Dendritic cell treated with granulocyte-macrophage colony-stimulating factor and Interleukin-4, amounts not matched to agents 40 ng/mL and 50 ng/mL, for 4 days (primary cell): ENCODE measurements around the gene DNAAF1.

Source experiments
- H3K27ac Mint-ChIP-seq: one replicate; pipeline ENCODE4 v1.8.0; 2022; ENCODE audit warnings: mild to moderate bottlenecking, mixed read lengths
- H3K27me3 Mint-ChIP-seq: one replicate; pipeline ENCODE4 v1.8.0; 2022; ENCODE audit warnings: mild to moderate bottlenecking, mixed read lengths
- H3K36me3 Mint-ChIP-seq: one replicate; pipeline ENCODE4 v1.8.0; 2022; ENCODE audit warnings: low read depth, mixed read lengths
- H3K4me1 Mint-ChIP-seq: one replicate; pipeline ENCODE4 v1.8.0; 2022; ENCODE audit warnings: low read depth, mixed read lengths
- H3K4me3 Mint-ChIP-seq: one replicate; pipeline ENCODE4 v1.8.0; 2022; ENCODE audit warnings: mild to moderate bottlenecking, moderate library complexity, mixed read lengths
- H3K9me3 Mint-ChIP-seq: one replicate; pipeline ENCODE4 v1.8.0; 2022; ENCODE audit warnings: mixed read lengths
- intact Hi-C: fragments of 100-400 bp; cut with micrococcal nuclease; formaldehyde crosslinking; loops from one replicate; pipeline ENCODE4 v1.15.0; 2022

The DNAAF1 gene

GRCh38 chr16:84225126-84225525 lies 80.0 kb downstream of the DNAAF1 start:
- Mint-ChIP-seq H3K27ac (no peak overlapping the region), H3K9me3 (no peaks in the 10 kb centered on the region), H3K4me3 (no peak overlapping the region), H3K27me3 (peaks cover 25% of the 10 kb centered on the region), H3K4me1 (peaks cover 13% of the 10 kb centered on the region), H3K36me3 (no peaks in the 10 kb centered on the region)
- intact Hi-C loops, result no loop called here

GRCh38 chr16:84225571-84225970 lies 80.5 kb downstream of the DNAAF1 start:
- H3K9me3 Mint-ChIP-seq, result no peaks in the 10 kb centered on the region
- intact Hi-C loops, result no loop called here
- no peak overlapping the region for H3K27ac Mint-ChIP-seq
- H3K4me1 Mint-ChIP-seq, result peaks cover 13% of the 10 kb centered on the region
- H3K36me3 Mint-ChIP-seq, result no peaks in the 10 kb centered on the region
- H3K4me3 Mint-ChIP-seq, result no peak overlapping the region
- peaks cover 27% of the 10 kb centered on the region for H3K27me3 Mint-ChIP-seq

GRCh38 chr16:84226026-84226425 lies 80.9 kb downstream of the DNAAF1 start:
- Mint-ChIP-seq H3K36me3 (no peaks in the 10 kb centered on the region), H3K4me3 (no peak overlapping the region), H3K4me1 (peaks cover 13% of the 10 kb centered on the region), H3K27ac (no peak overlapping the region), H3K9me3 (no peaks in the 10 kb centered on the region), H3K27me3 (peaks cover 30% of the 10 kb centered on the region)
- intact Hi-C loops, result no loop called here
